ENCODE measurements around the gene ATXN10.

The ATXN10 gene

GRCh38 chr22:45831394-45831793 lies 159.8 kb downstream of the ATXN10 start:
- peak; percentile 29 for TF ChIP-seq CTCF (IDR thresholded peaks at IDR 0.05; ENCODE audit: low read depth, low read length, missing control alignments)
- H3K4me3 ChIP-seq (replicated peaks; ENCODE audit: low read depth, low read length): no peak overlapping the region
- no peak for DNase-seq (ENCODE audit: extremely low read depth, low read depth)

- no peak overlapping the region for H3K4me3 ChIP-seq (replicated peaks; ENCODE audit: low read depth, low read length)
- no peak for DNase-seq (ENCODE audit: extremely low read depth, low read depth)
- TF ChIP-seq CTCF (IDR thresholded peaks at IDR 0.05; ENCODE audit: low read depth, low read length, missing control alignments): no peak
Observed at GRCh38 chr22:45832180-45832579, 160.5 kb downstream of the ATXN10 start.

GRCh38 chr22:45832959-45833580 lies 161.4 kb downstream of the ATXN10 start:
- H3K4me3 ChIP-seq (replicated peaks; ENCODE audit: low read depth, low read length): no peak overlapping the region
- TF ChIP-seq CTCF (IDR thresholded peaks at IDR 0.05; ENCODE audit: low read depth, low read length, missing control alignments): no peak
- DNase-seq (ENCODE audit: extremely low read depth, low read depth): no peak

GRCh38 chr22:45833613-45834012 lies 162.0 kb downstream of the ATXN10 start:
- TF ChIP-seq CTCF (IDR thresholded peaks at IDR 0.05; ENCODE audit: low read depth, low read length, missing control alignments): no peak

GRCh38 chr22:45834241-45834640 lies 162.6 kb downstream of the ATXN10 start:
- DNase-seq (ENCODE audit: extremely low read depth, low read depth): no peak
- H3K4me3 ChIP-seq (replicated peaks; ENCODE audit: low read depth, low read length): no peak overlapping the region
- TF ChIP-seq CTCF (IDR thresholded peaks at IDR 0.05; ENCODE audit: low read depth, low read length, missing control alignments): no peak

More at GRCh38 chr22:45833613-45834012, 162.0 kb downstream of the ATXN10 start:
- no peak for DNase-seq (ENCODE audit: extremely low read depth, low read depth)
- H3K4me3 ChIP-seq (replicated peaks; ENCODE audit: low read depth, low read length): no peak overlapping the region

GRCh38 chr22:45834795-45835194 lies 163.2 kb downstream of the ATXN10 start:
- no peak for DNase-seq (ENCODE audit: extremely low read depth, low read depth)
- no peak overlapping the region for H3K4me3 ChIP-seq (replicated peaks; ENCODE audit: low read depth, low read length)
- no peak for TF ChIP-seq CTCF (IDR thresholded peaks at IDR 0.05; ENCODE audit: low read depth, low read length, missing control alignments)
